Measurements from ENCODE around the gene FAM9C.

The FAM9C gene

DNA sequence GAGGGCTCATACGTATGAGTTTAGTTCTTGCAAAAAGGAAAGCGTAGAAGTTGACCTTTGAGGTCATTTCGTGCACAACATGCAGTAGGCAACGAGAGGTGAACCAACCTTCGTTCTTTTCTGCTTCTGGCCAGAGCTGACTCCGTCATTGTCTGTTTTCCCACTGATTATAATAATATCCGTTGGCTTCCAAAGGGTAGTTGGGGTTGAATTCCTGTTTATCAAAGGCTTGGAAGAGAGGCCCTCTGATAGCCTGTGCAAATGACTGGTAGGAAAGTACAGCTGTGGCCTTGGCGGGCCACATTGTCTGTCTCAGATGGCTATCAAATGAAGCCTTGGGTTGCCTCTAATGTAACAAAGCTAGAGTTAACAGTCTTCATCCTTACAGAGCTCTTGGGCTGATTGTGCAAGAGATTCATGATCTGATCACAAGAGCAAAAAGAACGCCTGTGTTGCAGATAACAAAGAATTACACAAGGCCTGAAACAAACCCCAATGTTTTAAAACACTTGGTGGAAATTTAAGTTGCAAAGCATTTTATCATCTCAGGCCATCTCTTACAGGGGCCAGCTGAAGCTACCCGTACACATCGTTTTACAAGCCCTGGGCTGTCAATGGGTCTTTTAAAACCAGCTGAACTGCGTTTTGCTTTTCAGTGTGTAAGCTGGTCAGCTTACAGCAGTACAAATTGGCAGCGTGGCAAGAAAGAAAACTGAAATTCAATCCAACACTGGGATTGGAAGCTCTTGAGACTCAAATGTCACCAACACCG is 46.1 kb upstream of the FAM9C start:
- Histone ChIP-seq H2AK5ac (ENCODE audit: low read length, severe bottlenecking) (no peak overlapping the region), H3K18ac (ENCODE audit: low read depth in 1 of 2, low read length in 2 of 2) (peak overlapping the region in 1 of 2 experiments; percentile 12), H3K79me1 (replicated peaks; ENCODE audit: low read length, poor library complexity, severe bottlenecking) (no peaks in the 10 kb centered on the region), H3K14ac (ENCODE audit: low read length in 2 of 2) (no peak overlapping the region), H2BK12ac (ENCODE audit: low read length in 2 of 2) (no peak overlapping the region), H4K91ac (ENCODE audit: low read length) (peak overlapping the region; percentile 39), H3K4ac (ENCODE audit: low read depth in 1 of 2, low read length in 2 of 2) (peak overlapping the region in 1 of 2 experiments; percentile 49), H3K36me3 (ENCODE audit: control insufficient read depth in 1 of 2, insufficient read depth in 2 of 2, low read depth in 1 of 2, low read length in 2 of 2) (no peaks in the 10 kb centered on the region), H2BK5ac (ENCODE audit: low read depth, low read length, poor library complexity, severe bottlenecking) (peak overlapping the region; percentile 73), H3K23ac (ENCODE audit: low read length in 2 of 2) (no peak overlapping the region), H4K8ac (ENCODE audit: low read length) (peak overlapping the region; percentile 41), H3K9me3 (ENCODE audit: control insufficient read depth, low read length) (peaks cover 6% of the 10 kb centered on the region), H3K9ac (ENCODE audit: low read length) (peak overlapping the region; percentile 41), H3K4me1 (ENCODE audit: control insufficient read depth, insufficient read depth, low read depth, low read length) (peaks cover 2% of the 10 kb centered on the region), H2BK120ac (ENCODE audit: low read depth, low read length) (peak overlapping the region; percentile 61), H3K4me2 (ENCODE audit: low read length, poor library complexity, severe bottlenecking) (no peak overlapping the region), H2BK15ac (ENCODE audit: low read depth, poor library complexity, severe bottlenecking) (no peak overlapping the region), H3K27me3 (ENCODE audit: control insufficient read depth in 1 of 2, insufficient read depth in 1 of 2, low read length in 2 of 2) (no peaks in the 10 kb centered on the region), H3K27ac (ENCODE audit: low read length, poor library complexity, severe bottlenecking) (no peak overlapping the region), H3K4me3 (ENCODE audit: insufficient read depth in 1 of 2, low read depth in 1 of 2, low read length in 2 of 2) (no peak overlapping the region), H2AFZ (ENCODE audit: low read depth, low read length) (no peak overlapping the region)
- peak; percentile 75 for DNase-seq
- WGBS: 79% methylated on average over 13 of the region's 14 CpGs

DNA sequence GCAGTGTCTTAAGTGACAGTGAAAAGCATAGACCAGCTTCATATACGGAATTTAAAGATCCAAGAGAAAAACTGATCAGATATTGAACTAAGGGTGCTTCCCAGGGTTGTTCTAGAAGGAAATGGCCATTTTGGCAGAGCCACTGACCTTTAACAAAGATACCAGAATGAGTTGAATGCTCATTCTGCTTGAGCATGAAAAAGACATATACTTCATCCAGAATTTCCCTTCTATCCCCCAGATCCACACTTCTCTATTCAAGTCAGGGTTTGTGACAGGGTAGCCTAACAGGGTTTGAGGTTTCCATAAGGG is 45.6 kb upstream of the FAM9C start:
- no peak overlapping the region for H2AK5ac ChIP-seq (ENCODE audit: low read length, severe bottlenecking)
- no peak overlapping the region for H2BK120ac ChIP-seq (ENCODE audit: low read depth, low read length)
- H3K4ac ChIP-seq (ENCODE audit: low read depth in 1 of 2, low read length in 2 of 2): peak overlapping the region in 1 of 2 experiments; percentile 49
- no peak overlapping the region for H3K4me3 ChIP-seq (ENCODE audit: insufficient read depth in 1 of 2, low read depth in 1 of 2, low read length in 2 of 2)
- H3K23ac ChIP-seq (ENCODE audit: low read length in 2 of 2): no peak overlapping the region
- H3K9ac ChIP-seq (ENCODE audit: low read length): no peak overlapping the region
- H2BK5ac ChIP-seq (ENCODE audit: low read depth, low read length, poor library complexity, severe bottlenecking): no peak overlapping the region
- no peak overlapping the region for H2BK12ac ChIP-seq (ENCODE audit: low read length in 2 of 2)
- peak overlapping the region; percentile 41 for H4K8ac ChIP-seq (ENCODE audit: low read length)
- H3K36me3 ChIP-seq (ENCODE audit: control insufficient read depth in 1 of 2, insufficient read depth in 2 of 2, low read depth in 1 of 2, low read length in 2 of 2): no peaks in the 10 kb centered on the region
- peaks cover 2% of the 10 kb centered on the region for H3K4me1 ChIP-seq (ENCODE audit: control insufficient read depth, insufficient read depth, low read depth, low read length)
- no peaks in the 10 kb centered on the region for H3K27me3 ChIP-seq (ENCODE audit: control insufficient read depth in 1 of 2, insufficient read depth in 1 of 2, low read length in 2 of 2)
- H3K4me2 ChIP-seq (ENCODE audit: low read length, poor library complexity, severe bottlenecking): no peak overlapping the region
- H2BK15ac ChIP-seq (ENCODE audit: low read depth, poor library complexity, severe bottlenecking): no peak overlapping the region
- peaks cover 6% of the 10 kb centered on the region for H3K9me3 ChIP-seq (ENCODE audit: control insufficient read depth, low read length)
- no peak overlapping the region for H2AFZ ChIP-seq (ENCODE audit: low read depth, low read length)
- WGBS: 100% methylated on average over 1 of the region's 1 CpG
- DNase-seq: no peak
- peak overlapping the region; percentile 39 for H4K91ac ChIP-seq (ENCODE audit: low read length)
- peak overlapping the region in 1 of 2 experiments; percentile 12 for H3K18ac ChIP-seq (ENCODE audit: low read depth in 1 of 2, low read length in 2 of 2)
- no peak overlapping the region for H3K27ac ChIP-seq (ENCODE audit: low read length, poor library complexity, severe bottlenecking)
- no peaks in the 10 kb centered on the region for H3K79me1 ChIP-seq (replicated peaks; ENCODE audit: low read length, poor library complexity, severe bottlenecking)
- H3K14ac ChIP-seq (ENCODE audit: low read length in 2 of 2): no peak overlapping the region

DNA sequence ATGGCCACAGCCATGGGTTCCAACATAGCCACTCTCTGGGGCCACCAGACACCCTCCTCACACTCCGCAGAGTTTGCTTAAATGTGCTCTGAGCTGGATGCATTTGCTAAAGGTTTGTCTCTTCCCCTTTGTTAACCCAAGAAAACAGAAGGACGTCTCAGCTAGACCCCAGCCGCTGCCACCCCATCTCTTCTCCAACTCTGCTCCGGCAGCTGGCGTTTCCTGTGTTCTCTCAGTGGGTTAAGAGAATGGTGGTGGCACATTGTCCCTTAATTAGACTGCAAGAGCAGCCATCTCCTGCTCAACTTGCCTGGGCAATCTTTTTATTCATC is 43.7 kb upstream of the FAM9C start:
- Histone ChIP-seq H3K4me2 (ENCODE audit: low read length, poor library complexity, severe bottlenecking) (no peak overlapping the region), H2BK15ac (ENCODE audit: low read depth, poor library complexity, severe bottlenecking) (no peak overlapping the region), H3K4ac (ENCODE audit: low read depth in 1 of 2, low read length in 2 of 2) (peak overlapping the region; percentile 35 to 88), H3K18ac (ENCODE audit: low read depth in 1 of 2, low read length in 2 of 2) (peak overlapping the region; percentile 62 to 73), H4K8ac (ENCODE audit: low read length) (no peak overlapping the region), H3K4me3 (ENCODE audit: insufficient read depth in 1 of 2, low read depth in 1 of 2, low read length in 2 of 2) (no peak overlapping the region), H4K91ac (ENCODE audit: low read length) (peak overlapping the region; percentile 75), H3K23ac (ENCODE audit: low read length in 2 of 2) (no peak overlapping the region), H3K79me1 (replicated peaks; ENCODE audit: low read length, poor library complexity, severe bottlenecking) (no peaks in the 10 kb centered on the region), H2BK5ac (ENCODE audit: low read depth, low read length, poor library complexity, severe bottlenecking) (no peak overlapping the region), H3K27me3 (ENCODE audit: control insufficient read depth in 1 of 2, insufficient read depth in 1 of 2, low read length in 2 of 2) (peaks cover 0 to 2% of the 10 kb centered on the region in 2 experiments), H3K36me3 (ENCODE audit: control insufficient read depth in 1 of 2, insufficient read depth in 2 of 2, low read depth in 1 of 2, low read length in 2 of 2) (no peaks in the 10 kb centered on the region), H2AK5ac (ENCODE audit: low read length, severe bottlenecking) (peak overlapping the region; percentile 49), H2BK120ac (ENCODE audit: low read depth, low read length) (no peak overlapping the region), H3K14ac (ENCODE audit: low read length in 2 of 2) (no peak overlapping the region), H3K27ac (ENCODE audit: low read length, poor library complexity, severe bottlenecking) (no peak overlapping the region), H3K9ac (ENCODE audit: low read length) (no peak overlapping the region), H2AFZ (ENCODE audit: low read depth, low read length) (no peak overlapping the region), H3K4me1 (ENCODE audit: control insufficient read depth, insufficient read depth, low read depth, low read length) (peaks cover 2% of the 10 kb centered on the region), H3K9me3 (ENCODE audit: control insufficient read depth, low read length) (peaks cover 6% of the 10 kb centered on the region), H2BK12ac (ENCODE audit: low read length in 2 of 2) (peak overlapping the region in 1 of 2 experiments; percentile 86)
- DNase-seq: no peak
- WGBS: no CpG with 5 or more reads among the region's 5 CpGs

DNA sequence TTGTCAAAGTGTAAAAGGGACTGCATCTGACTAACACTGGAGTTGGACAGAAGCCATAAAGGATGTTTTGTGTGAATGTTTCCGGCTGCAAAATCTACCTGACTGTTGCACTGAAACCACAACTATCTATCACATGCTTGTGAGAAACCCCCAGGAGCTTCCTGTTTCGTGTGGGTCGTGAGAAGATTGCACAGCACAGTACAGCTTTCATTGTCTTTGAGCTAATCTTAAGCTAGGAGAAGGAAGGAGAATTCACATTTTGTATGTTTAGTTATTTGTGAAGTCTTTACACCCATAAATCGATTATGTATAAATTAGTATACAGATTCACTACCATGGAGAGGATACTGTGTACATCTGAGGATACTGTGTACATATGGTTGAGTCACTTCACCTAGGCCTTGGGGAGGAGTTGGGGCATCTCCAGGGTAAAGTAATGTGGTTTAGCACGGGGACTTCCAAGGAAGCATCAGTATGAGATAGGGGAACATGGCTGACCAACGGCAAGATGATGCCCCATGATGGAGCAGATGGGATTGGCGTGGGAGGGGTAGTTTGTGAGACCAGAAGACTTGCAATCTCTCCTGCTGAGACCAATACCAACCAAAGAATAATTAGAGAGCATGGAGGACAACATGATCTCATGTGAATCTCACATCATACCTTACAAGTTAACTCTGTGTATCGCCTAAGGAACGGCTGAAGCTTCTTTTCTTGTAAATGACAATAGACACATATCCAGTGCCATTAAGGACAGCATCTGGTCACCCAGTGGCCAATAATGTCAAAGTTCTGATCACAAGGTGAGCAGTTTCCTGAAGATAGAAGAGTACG is 43.1 kb upstream of the FAM9C start:
- no peak overlapping the region for H3K4me3 ChIP-seq (ENCODE audit: insufficient read depth in 1 of 2, low read depth in 1 of 2, low read length in 2 of 2)
- peaks cover under 1% of the 10 kb centered on the region for H3K9me3 ChIP-seq (ENCODE audit: control insufficient read depth, low read length)
- peak overlapping the region; percentile 49 for H3K27ac ChIP-seq (ENCODE audit: low read length, poor library complexity, severe bottlenecking)
- peak overlapping the region; percentile 35 to 88 for H3K4ac ChIP-seq (ENCODE audit: low read depth in 1 of 2, low read length in 2 of 2)
- no peak overlapping the region for H3K23ac ChIP-seq (ENCODE audit: low read length in 2 of 2)
- H2AK5ac ChIP-seq (ENCODE audit: low read length, severe bottlenecking): peak overlapping the region; percentile 49
- peak overlapping the region; percentile 73 for H2BK5ac ChIP-seq (ENCODE audit: low read depth, low read length, poor library complexity, severe bottlenecking)
- H3K18ac ChIP-seq (ENCODE audit: low read depth in 1 of 2, low read length in 2 of 2): peak overlapping the region; percentile 62 to 66
- no peaks in the 10 kb centered on the region for H3K79me1 ChIP-seq (replicated peaks; ENCODE audit: low read length, poor library complexity, severe bottlenecking)
- peak overlapping the region; percentile 7 for H4K8ac ChIP-seq (ENCODE audit: low read length)
- H2AFZ ChIP-seq (ENCODE audit: low read depth, low read length): no peak overlapping the region
- H2BK120ac ChIP-seq (ENCODE audit: low read depth, low read length): peak overlapping the region; percentile 50
- no peak overlapping the region for H3K4me2 ChIP-seq (ENCODE audit: low read length, poor library complexity, severe bottlenecking)
- no peak overlapping the region for H2BK15ac ChIP-seq (ENCODE audit: low read depth, poor library complexity, severe bottlenecking)
- no peak overlapping the region for H4K91ac ChIP-seq (ENCODE audit: low read length)
- H3K14ac ChIP-seq (ENCODE audit: low read length in 2 of 2): no peak overlapping the region
- H3K9ac ChIP-seq (ENCODE audit: low read length): no peak overlapping the region
- peaks cover 0 to 2% of the 10 kb centered on the region in 2 experiments for H3K27me3 ChIP-seq (ENCODE audit: control insufficient read depth in 1 of 2, insufficient read depth in 1 of 2, low read length in 2 of 2)
- peak overlapping the region in 1 of 2 experiments; percentile 86 for H2BK12ac ChIP-seq (ENCODE audit: low read length in 2 of 2)
- WGBS: 90% methylated on average over 5 of the region's 10 CpGs
- peak; percentile 72 for DNase-seq
- H3K36me3 ChIP-seq (ENCODE audit: control insufficient read depth in 1 of 2, insufficient read depth in 2 of 2, low read depth in 1 of 2, low read length in 2 of 2): no peaks in the 10 kb centered on the region
- peaks cover 2% of the 10 kb centered on the region for H3K4me1 ChIP-seq (ENCODE audit: control insufficient read depth, insufficient read depth, low read depth, low read length)
